ENCODE data around the gene KRT6B. TPM values are rescaled to one million over a fixed set of nuclear protein-coding genes. Genes with fewer than 3 reads are reported as not detected.

Gene KRT6B
- total and polyA plus RNA-seq, 2 of the 8 experiments (the other 6 are each of a cell fraction or from before 2014, with no cell fraction given) = not detected

DNA sequence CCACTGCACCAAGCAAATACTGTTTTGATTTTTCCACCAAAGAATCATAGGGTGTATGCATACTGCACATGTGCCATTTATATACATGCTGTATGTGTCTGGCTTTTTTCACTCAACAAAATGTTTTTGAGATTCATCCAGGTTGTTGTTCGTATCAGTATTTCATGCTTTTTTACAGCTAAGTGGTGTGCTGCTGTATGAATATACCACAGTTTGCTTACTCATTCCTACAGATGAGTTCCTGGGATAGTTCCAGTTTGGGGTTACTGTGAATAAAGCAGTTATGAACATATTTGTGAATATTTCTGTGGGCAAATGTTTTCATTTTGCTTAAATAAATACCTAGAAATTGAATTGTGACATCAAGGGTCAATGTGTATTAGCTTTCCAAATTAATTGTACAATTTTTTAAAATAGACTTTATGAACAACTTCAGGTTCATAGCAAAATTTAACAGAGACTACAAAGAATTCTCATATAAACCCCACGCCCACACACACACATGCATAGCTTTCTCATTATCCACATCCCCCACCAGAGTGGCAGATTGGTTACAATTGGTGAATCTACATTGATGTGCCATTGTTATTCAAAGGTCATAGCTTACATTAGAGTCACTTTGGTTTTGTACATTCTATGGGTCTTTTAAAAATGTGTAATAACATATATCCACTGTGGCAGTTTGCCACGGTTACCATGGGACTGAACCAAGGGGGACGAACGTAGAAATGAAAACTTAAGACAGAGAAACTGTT, 48.0 kb upstream of the KRT6B start (continued):
- TF ChIP-seq KDM1A (IDR thresholded peaks at IDR 0.05; ENCODE audit: borderline replicate concordance, low read length) = no peak
- TF ChIP-seq NANOG (IDR thresholded peaks at IDR 0.05; ENCODE audit: insufficient read depth, low read depth, low read length, poor library complexity, severe bottlenecking) = no peak
